Stimulated activated naive CD8-positive, alpha-beta T cell treated with anti-CD3 and anti-CD28 coated beads, Interleukin-15, amount 100 ng/mL, for 72 hours (primary cell): Measurements from ENCODE around the gene TUBAL3.

Experiments used
- ATAC-seq: fragments of 150-1000 bp; cut with Tn5 transposase; 2 replicates; pipeline ENCODE4 v1.10.0; 2021; ENCODE audit warnings: mild to moderate bottlenecking, moderate library complexity
- DNase-seq, 2 donors: peaks; one replicate each; pipeline ENCODE4 v3.0.0; 2021 to 2022
- H3K27ac Mint-ChIP-seq, 2 donors: one replicate each; pipeline ENCODE4 v1.8.0; 2022; ENCODE audit warnings: mild to moderate bottlenecking in 2 of 2, mixed read lengths in 2 of 2, moderate library complexity in 2 of 2
- H3K27me3 Mint-ChIP-seq: one replicate; pipeline ENCODE4 v1.8.0; 2022; ENCODE audit warnings: mixed read lengths
- H3K4me1 Mint-ChIP-seq: one replicate; pipeline ENCODE4 v1.8.0; 2022; ENCODE audit warnings: mild to moderate bottlenecking, mixed read lengths
- H3K4me3 Mint-ChIP-seq, 2 donors: one replicate each; pipeline ENCODE4 v1.8.0; 2022; ENCODE audit warnings: mild to moderate bottlenecking in 2 of 2, mixed read lengths in 2 of 2, moderate library complexity in 1 of 2
- H3K9me3 Mint-ChIP-seq, 2 donors: one replicate each; pipeline ENCODE4 v1.8.0; 2022; ENCODE audit warnings: mixed read lengths in 2 of 2

Gene TUBAL3

DNA sequence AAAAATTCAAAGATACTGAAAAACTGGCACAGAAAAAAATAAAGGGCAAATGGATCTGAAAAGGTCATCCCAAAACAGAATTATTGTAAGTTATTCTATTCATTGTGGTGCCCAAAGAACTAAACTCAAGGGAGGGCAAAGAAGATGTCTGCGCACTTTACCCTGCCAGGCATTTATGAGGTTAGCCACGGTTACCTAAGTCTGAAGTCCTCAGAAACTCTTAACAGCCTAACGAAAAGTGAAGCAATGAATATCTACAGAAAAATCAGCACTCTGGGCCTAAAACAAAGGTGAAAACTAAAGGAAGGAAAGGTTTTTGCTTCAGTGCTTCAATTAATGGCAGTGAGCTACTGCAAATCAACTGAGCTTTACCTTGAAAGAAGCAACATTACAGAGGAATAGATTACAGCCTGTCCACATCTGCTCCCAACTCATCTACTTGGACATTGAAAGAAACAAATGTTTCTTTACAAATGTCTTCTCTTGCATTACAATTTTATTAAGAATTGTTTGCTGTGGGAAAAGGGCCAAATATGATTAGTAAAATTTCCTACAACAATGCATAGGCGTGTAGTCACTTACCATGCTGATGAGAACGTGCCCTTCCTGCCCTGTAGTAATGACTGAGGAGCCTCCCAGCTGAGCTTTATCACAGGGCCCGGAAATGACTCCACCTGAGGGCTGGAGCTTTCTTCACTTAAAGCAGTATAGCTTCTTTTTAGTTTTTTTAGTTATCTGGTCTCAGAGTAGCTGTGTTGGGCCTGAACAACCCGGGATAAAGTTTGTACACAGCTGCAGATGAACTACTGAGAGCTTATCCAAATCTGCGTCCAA is at the start of gene TUBAL3:
Gene TUBAL3 (minus strand): TSS at position 621 of the 834 bp plus-strand sequence. CDS start 36 bp downstream, at position 585.
- H3K4me1 Mint-ChIP-seq, result no peaks in the 10 kb centered on the region
- peaks cover 6% of the 10 kb centered on the region for H3K27me3 Mint-ChIP-seq
- no peaks in the 10 kb centered on the region for H3K9me3 Mint-ChIP-seq
- no peak within 1 kb of the TSS for H3K4me3 Mint-ChIP-seq
- peak within 1 kb of the TSS in 1 of 2 donors; percentile 54 for H3K27ac Mint-ChIP-seq
- DNase-seq, result no peak
- ATAC-seq, result no peak

DNA sequence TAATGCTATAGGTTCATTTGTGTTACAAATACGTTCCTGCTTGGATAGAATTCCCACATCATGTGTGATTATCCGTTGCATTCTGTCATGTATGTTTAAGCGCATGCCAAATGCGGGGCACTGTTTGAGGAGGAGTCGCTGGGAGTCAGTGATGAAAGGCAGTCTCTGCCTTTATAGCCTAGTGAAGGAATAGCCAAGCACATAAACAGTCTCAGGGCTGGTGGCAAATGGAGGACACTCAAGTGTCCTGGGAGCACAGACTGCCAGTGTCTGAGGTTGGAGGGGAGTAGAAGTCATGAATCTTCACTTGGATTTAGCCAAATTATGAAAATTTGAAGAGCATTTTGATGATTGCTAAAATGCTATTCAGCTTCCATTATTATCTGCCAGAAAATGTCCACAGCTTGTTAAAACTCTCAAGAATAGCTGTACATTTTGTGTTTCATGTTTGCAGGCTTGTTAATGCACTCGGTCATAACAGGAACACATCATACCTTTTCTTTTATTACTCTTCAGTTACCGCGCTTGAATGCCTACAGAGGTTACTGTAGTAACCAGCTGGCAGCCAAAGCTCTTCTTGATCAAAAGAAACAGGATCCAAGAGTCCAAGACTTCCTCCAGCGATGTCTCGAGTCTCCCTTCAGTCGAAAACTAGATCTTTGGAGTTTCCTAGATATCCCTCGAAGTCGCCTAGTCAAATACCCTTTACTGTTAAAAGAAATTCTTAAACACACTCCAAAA is 49.3 kb upstream of the TUBAL3 start:
- no peaks in the 10 kb centered on the region for H3K27me3 Mint-ChIP-seq
- no peaks in the 10 kb centered on the region for H3K9me3 Mint-ChIP-seq
- no peak overlapping the region for H3K27ac Mint-ChIP-seq

DNA sequence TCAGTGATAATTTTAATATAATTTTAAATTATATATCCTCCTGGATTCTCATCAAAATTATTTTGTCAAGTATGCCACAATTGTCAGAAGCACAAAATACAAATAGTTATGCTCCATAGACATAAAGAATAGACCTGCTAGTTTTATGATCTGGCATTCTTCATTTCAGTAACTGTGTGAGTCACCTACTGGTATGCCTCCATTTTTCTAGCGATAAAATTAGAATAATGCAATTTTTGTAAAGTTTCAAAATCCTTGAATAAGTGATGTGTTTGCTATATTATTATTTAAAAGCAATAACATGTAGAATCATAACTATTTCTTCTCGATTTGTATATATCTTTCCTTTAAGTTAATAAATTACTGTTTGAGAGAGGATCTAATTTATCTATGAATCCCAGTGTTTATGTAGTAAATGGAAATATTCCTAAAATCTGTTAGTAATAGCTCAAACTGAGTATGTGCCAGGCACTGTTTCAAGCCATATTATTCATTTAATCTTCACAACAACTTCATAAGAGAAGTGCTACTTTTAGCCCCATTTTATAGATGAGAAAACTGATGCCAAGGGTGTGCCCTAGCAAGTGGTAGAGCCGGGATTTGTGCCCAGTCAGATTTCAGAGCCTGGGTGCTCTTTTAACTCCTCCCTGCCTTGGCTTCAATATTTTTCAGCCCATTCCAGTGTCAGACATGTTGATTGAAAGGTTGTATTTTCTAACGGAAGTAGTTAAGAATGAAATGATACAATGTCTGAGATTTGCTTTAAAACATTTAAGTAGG is 46.2 kb upstream of the TUBAL3 start:
- DNase-seq (no peak), ATAC-seq (no peak)
- no peak overlapping the region for H3K4me3 Mint-ChIP-seq
- H3K9me3 Mint-ChIP-seq, result no peaks in the 10 kb centered on the region
- H3K4me1 Mint-ChIP-seq, result peaks cover 24% of the 10 kb centered on the region
- no peaks in the 10 kb centered on the region for H3K27me3 Mint-ChIP-seq
- H3K27ac Mint-ChIP-seq, result no peak overlapping the region

More for the DNA sequence above, 49.3 kb upstream of the TUBAL3 start:
- ATAC-seq (no peak), DNase-seq (no peak)
- H3K4me1 Mint-ChIP-seq, result peaks cover 11% of the 10 kb centered on the region
- H3K4me3 Mint-ChIP-seq, result no peak overlapping the region

DNA sequence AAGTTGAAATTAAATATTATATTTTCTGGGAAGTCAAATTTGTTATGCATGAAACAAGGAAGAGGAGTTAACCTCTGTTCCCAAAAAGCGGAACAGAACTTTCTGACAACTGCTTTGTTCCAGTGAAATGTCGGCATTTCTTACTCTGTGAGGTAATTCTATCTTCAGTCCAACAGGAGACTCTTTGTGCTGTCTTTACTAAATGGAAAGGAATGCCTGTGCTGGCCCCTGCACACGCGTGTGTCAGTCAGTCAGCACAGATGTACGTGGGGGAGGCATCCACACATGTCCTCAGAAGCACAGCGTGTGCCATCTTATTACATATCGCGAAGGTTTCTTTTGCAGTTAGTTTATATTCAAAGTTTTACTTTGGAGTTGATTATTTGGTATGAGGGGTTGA is 45.2 kb upstream of the TUBAL3 start:
- Mint-ChIP-seq H3K4me3 (no peak overlapping the region), H3K27me3 (no peaks in the 10 kb centered on the region), H3K9me3 (no peaks in the 10 kb centered on the region), H3K27ac (no peak overlapping the region), H3K4me1 (peaks cover 24% of the 10 kb centered on the region)
- ATAC-seq (no peak), DNase-seq (no peak)

DNA sequence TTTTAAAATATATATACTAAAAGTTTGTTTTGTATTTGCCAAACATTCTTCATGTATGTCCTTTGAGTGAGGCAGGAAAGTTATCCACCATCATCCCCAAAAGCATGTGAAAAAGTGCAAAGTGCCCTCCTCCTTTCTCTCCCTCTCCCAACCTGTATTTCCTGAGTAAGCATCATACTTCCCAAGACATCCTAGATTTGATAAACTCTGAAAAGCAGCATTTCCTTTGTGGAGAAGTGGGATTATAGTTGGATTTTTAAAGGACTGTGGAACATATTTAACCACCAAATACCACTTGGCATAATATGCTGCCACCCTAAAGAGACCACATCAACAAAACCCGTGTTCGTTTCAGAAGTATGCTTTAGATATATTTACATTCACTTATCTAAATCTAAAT is 44.6 kb upstream of the TUBAL3 start:
- H3K4me1 Mint-ChIP-seq, result peaks cover 24% of the 10 kb centered on the region
- DNase-seq (no peak), ATAC-seq (no peak)
- H3K9me3 Mint-ChIP-seq, result no peaks in the 10 kb centered on the region
- no peak overlapping the region for H3K4me3 Mint-ChIP-seq
- H3K27ac Mint-ChIP-seq, result no peak overlapping the region
- no peaks in the 10 kb centered on the region for H3K27me3 Mint-ChIP-seq

DNA sequence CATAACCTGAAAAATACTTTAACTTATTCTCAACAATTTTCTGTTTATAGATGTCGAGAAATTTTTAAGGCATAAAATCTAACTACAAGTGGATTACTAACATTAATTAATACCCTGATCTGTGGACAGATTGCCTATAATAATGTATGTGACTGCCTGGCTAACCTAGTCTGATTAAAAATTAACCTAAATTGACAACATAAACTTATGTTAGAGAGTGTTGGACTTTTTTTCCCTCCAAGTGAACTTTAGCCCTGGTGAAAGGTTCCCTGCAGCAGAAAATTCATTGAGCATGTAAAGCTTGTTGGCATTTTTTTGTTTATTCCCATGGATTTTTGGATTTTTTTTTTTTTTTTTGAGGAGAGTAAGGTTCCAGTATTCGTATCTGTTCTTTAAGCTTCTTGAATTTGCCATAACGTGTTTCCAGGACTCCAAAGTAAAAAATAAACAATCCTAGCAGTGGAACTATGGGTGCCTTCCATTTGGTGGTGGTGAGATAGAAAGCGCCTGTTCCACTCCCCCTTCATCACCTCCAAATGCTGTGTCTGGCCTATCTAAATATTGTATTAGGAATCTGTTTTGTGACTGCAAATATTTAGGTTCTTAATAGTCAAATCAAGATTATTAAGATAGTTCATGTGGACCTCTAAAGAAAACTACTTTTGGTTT is 43.8 kb upstream of the TUBAL3 start:
- DNase-seq, result no peak
- ATAC-seq, result no peak
- Mint-ChIP-seq H3K27ac (no peak overlapping the region), H3K9me3 (no peaks in the 10 kb centered on the region), H3K27me3 (no peaks in the 10 kb centered on the region), H3K4me3 (no peak overlapping the region), H3K4me1 (peaks cover 31% of the 10 kb centered on the region)

DNA sequence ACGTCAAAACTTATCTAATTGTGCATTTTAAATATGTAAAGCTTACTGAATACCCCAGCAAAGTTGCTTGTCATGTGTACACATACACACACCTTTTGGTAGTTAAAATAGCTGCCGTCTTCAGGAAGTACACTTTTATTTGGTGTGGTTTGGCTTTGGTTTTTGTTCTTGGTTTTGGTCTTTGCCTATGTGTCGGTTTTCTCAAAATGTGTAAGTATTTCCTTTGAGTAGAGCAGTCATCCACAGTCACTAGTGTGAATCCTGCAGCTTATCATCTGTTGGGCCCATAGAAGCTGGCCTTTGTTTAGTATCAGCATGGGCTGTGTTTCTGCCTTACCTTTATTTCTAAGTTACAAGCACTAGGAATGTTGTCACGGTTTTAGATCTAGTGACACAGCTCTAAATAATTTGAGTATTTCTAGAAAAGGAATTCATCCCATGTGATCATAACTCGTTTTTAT is 43.0 kb upstream of the TUBAL3 start:
- no peak overlapping the region for H3K27ac Mint-ChIP-seq
- peak; percentile 91 for ATAC-seq
- peak overlapping the region; percentile 16 to 68 for H3K4me3 Mint-ChIP-seq
- no peaks in the 10 kb centered on the region for H3K27me3 Mint-ChIP-seq
- DNase-seq, result peak; percentile 21 to 36
- H3K4me1 Mint-ChIP-seq, result peaks cover 38% of the 10 kb centered on the region
- no peaks in the 10 kb centered on the region for H3K9me3 Mint-ChIP-seq

DNA sequence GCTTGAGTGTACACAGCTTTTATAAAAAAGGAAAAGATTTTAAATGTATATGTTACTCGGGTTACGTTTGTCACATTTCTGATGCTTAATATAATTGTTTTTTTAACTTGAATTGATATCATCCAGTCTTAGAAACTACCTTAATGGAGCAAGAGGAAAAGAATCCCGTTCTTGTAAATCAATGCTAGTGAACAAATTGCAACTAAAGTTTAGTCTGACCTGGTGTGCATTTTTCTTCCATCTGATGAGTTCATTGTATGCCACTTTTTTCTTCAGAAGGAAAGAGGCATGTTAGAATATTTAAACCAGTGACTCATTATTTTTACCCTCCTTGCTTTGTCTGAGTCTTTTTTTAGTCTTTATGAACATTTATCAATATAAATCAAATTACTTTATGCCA is 42.4 kb upstream of the TUBAL3 start:
- DNase-seq, result no peak
- no peaks in the 10 kb centered on the region for H3K27me3 Mint-ChIP-seq
- no peak overlapping the region for H3K27ac Mint-ChIP-seq
- no peak for ATAC-seq
- no peaks in the 10 kb centered on the region for H3K9me3 Mint-ChIP-seq
- H3K4me1 Mint-ChIP-seq, result peaks cover 38% of the 10 kb centered on the region
- H3K4me3 Mint-ChIP-seq, result peak overlapping the region; percentile 36 to 68

DNA sequence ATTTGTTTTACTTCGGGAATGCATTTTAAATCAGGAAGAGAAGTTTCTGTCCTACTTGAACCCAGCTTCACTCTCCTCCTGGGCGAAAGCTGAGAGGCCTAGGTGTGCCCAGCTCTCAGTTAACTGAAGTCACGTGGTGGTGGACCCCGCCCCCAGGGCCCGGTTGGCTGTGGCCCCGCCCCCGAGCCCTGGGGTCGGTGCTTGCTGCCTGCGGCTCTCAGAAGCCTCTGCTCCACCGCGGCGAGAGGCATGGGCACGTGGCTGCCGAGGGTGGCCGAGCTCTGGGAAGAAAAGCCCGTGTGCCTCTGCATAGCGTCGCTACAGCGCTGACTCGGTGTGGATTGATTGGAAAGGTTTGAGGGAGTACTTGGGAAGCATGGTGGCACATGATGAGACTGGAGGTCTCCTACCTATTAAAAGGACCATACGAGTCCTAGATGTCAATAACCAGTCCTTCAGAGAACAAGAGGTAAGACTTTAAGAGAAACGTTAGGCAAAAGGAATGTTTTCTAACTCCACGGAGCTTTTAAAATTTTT is 41.8 kb upstream of the TUBAL3 start:
- DNase-seq, result peak; percentile 76 to 79
- Mint-ChIP-seq H3K27ac (peak overlapping the region in 1 of 2 donors; percentile 35), H3K4me3 (peak overlapping the region; percentile 68 to 86), H3K27me3 (no peaks in the 10 kb centered on the region), H3K9me3 (no peaks in the 10 kb centered on the region), H3K4me1 (peaks cover 38% of the 10 kb centered on the region)
- ATAC-seq, result peak; percentile 75

DNA sequence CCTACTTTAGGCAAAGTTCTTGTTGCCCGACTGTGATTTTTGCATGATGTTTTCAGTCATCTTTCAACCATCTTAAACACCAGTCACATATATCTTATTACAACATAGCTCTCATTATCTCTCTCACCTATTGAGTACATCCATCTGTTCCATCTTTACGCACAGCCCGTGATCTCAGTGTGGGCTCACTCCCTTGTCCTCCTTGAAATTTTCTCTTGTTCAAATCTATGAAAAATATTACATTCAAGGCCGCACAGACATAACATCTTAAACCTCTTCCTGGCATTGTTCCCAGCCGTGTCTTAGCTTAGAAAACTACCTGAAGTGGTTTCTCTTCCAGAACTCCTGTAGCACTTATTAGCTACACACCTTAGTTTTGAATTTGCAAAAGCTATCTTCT is 40.4 kb upstream of the TUBAL3 start:
- Mint-ChIP-seq H3K27ac (no peak overlapping the region), H3K4me1 (peaks cover 38% of the 10 kb centered on the region), H3K4me3 (no peak overlapping the region), H3K9me3 (no peaks in the 10 kb centered on the region), H3K27me3 (no peaks in the 10 kb centered on the region)
- no peak for ATAC-seq
- DNase-seq, result no peak

DNA sequence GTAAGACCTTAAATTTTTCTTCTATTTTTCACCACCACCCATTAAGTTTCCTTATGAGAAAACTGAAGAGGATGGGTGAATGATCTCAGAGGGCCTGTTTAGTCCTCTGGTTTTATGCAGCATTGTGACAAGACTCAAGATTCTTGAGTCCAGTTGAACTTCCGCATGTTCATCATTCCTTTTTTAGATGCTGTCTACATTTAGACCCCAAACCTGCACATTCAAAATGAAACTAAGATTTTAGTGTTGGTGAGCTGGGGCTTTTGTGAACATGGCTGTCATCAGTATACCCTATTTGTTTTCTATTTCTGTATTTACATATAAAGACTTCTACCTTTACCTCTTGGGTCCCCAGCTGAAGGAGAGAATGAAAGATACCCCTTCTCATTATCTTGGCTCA is 38.8 kb upstream of the TUBAL3 start:
- Mint-ChIP-seq H3K27me3 (no peaks in the 10 kb centered on the region), H3K9me3 (no peaks in the 10 kb centered on the region), H3K4me1 (peaks cover 35% of the 10 kb centered on the region), H3K4me3 (peak overlapping the region in 1 of 2 donors; percentile 18), H3K27ac (no peak overlapping the region)
- DNase-seq (peak in 1 of 2 donors; percentile 22), ATAC-seq (peak; percentile 67)

DNA sequence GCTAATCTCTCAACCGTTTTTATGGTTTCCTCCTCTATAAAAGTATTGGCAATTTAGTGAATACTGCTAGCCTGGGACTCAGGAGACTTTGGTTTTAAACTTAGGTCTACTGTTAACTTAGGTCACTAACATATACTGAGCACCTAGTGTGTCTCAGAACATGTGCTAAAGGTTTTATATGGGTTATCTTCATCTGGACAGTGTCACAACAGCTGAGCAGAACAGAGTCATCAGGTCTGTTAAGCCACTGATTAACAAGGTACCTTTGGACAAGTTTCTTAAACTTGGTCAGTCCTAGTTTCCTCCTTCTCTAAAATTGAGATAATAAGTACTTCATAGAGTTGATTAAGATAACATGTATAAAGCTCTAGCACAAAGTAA is 38.4 kb upstream of the TUBAL3 start:
- Mint-ChIP-seq H3K9me3 (no peaks in the 10 kb centered on the region), H3K4me3 (no peak overlapping the region), H3K27ac (no peak overlapping the region), H3K4me1 (peaks cover 32% of the 10 kb centered on the region), H3K27me3 (no peaks in the 10 kb centered on the region)
- ATAC-seq (no peak), DNase-seq (no peak)

DNA sequence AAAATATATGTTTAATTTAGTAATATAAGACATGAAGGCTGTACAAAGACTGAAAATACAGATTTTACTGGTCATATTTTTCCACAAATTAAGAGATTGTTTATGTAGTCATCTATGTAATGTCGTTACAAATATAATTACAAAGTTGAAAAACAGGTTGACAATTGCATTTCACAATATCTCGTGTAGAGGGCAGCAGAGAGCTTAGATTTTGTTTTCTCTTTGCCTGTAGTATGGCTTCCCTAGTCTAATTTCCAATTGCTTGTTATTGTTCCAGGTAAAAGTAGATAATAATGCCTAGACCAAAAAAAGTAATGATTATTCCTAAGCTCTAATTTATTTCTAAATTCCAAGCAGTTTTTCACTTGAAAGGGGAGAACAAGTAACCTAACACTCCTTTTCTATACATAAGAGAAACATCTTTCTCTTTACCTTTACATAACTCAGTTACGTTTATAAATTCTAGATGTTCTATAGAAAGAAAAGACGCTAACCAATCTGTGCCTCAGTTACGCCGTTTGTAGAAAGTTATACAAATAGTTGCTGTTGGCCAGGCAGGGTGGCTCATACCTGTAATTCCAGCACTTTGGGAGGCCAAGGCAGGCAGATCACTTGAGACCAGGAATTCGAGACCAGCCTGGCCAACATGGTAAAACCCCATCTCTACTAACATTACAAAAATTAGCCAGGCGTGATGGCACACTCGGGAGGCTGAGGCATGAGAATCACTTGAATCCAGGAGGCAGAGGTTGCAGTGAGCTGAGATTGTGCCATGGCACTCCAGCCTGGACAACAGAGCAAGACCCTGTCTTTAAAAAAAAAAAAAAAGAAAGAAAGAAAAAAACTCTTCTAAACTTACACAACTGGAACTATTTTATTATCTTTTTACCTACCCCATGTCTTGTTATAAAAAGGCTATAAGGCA is 37.7 kb upstream of the TUBAL3 start:
- no peak overlapping the region for H3K27ac Mint-ChIP-seq
- ATAC-seq (no peak), DNase-seq (peak in 1 of 2 donors; percentile 31)
- H3K4me1 Mint-ChIP-seq, result peaks cover 27% of the 10 kb centered on the region
- H3K9me3 Mint-ChIP-seq, result no peaks in the 10 kb centered on the region
- H3K27me3 Mint-ChIP-seq, result no peaks in the 10 kb centered on the region
- no peak overlapping the region for H3K4me3 Mint-ChIP-seq

DNA sequence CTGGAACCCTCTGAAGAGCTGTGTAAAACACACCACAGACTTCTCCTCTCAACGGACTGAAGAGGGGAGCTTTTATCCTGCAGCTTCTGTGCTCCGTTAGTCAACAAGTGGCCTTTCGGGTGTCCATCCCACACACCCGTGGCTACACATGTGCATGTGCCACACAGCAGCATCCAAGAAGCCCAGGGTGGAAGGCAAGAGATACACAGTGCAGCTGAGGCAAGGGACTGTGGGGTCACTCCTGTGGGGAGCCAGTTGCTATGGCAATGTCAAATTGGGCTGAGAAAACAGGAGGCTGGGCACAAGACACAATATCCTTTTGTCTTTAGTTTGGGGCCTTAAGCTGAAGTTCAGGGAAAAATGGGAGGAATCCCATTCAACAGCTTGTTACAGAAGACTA is 36.5 kb upstream of the TUBAL3 start:
- Mint-ChIP-seq H3K27ac (no peak overlapping the region), H3K4me3 (no peak overlapping the region), H3K4me1 (peaks cover 14% of the 10 kb centered on the region), H3K27me3 (peaks cover 2% of the 10 kb centered on the region), H3K9me3 (no peaks in the 10 kb centered on the region)
- no peak for ATAC-seq
- DNase-seq, result no peak
